Liver (tissue), 3 donors: Measurements from ENCODE around the gene FOXD4L1.
"Not testable (repeated sequence)": the region's sequence is repeated elsewhere in the genome, so short reads cannot be mapped to it uniquely, and the experiment has no call there.

ENCODE experiments used
- MAX ChIP-seq: IDR thresholded peaks from 2 replicates; pipeline ENCODE4 v1.6.1; 2016; ENCODE audit warnings: antibody characterized with exemption
- RAD21 ChIP-seq, 2 donors: IDR thresholded peaks; 2 replicates each; pipeline ENCODE4 v1.6.1; 2016; ENCODE audit warnings: antibody characterized with exemption in 2 of 2, mild to moderate bottlenecking in 2 of 2
- TAF1 ChIP-seq: conservative IDR thresholded peaks from 2 replicates; pipeline ENCODE4 v1.6.1; 2016; ENCODE audit warnings: antibody characterized with exemption, mild to moderate bottlenecking
- TF ChIP-seq, protein P1 (sequence below): fragments of 150-350 bp; IDR thresholded peaks from 2 replicates; pipeline ENCODE4 v1.5.1; 2017; ENCODE audit warnings: improper control_type of control experiment, low read depth, low read length; ENCODE audit not compliant: missing input control
- donor health status: healthy.
- donor health status: healthy.

GRCh38 chr2:113520837-113521236 lies 22.4 kb downstream of the FOXD4L1 start:
- TF ChIP-seq, protein P1, sequence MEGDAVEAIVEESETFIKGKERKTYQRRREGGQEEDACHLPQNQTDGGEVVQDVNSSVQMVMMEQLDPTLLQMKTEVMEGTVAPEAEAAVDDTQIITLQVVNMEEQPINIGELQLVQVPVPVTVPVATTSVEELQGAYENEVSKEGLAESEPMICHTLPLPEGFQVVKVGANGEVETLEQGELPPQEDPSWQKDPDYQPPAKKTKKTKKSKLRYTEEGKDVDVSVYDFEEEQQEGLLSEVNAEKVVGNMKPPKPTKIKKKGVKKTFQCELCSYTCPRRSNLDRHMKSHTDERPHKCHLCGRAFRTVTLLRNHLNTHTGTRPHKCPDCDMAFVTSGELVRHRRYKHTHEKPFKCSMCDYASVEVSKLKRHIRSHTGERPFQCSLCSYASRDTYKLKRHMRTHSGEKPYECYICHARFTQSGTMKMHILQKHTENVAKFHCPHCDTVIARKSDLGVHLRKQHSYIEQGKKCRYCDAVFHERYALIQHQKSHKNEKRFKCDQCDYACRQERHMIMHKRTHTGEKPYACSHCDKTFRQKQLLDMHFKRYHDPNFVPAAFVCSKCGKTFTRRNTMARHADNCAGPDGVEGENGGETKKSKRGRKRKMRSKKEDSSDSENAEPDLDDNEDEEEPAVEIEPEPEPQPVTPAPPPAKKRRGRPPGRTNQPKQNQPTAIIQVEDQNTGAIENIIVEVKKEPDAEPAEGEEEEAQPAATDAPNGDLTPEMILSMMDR = not testable (repeated sequence)
- not testable (repeated sequence) for TF ChIP-seq RAD21 (IDR thresholded peaks at IDR 0.05); MAX; TAF1
